ENCODE measurements around the gene ITGBL1. TPM values are rescaled to one million over a fixed set of nuclear protein-coding genes. Genes with fewer than 3 reads are reported as not detected.

Gene ITGBL1
- total and polyA plus RNA-seq, 2 of the 8 experiments (the other 6 are each of a cell fraction or from before 2014, with no cell fraction given), result not detected

GRCh38 chr13:101621099-101621498, 168.6 kb downstream of the ITGBL1 start:
- 92% methylated on average over 2 of the region's 2 CpGs; no CpG with 5 or more reads in 1 of the 2 experiments for WGBS, 2 experiments (ENCODE audit: extremely low coverage in 1 of 2, insufficient coverage in 1 of 2, insufficient read length in 1 of 2, insufficient replicate concordance in 2 of 2, low coverage in 1 of 2, low lambda C conversion rate in 2 of 2, missing lambda C conversion rate in 1 of 2)
- TF ChIP-seq SP4 (IDR thresholded peaks at IDR 0.05; ENCODE audit: low read length) (no peak), SRF (IDR thresholded peaks at IDR 0.05; ENCODE audit: low read depth, low read length) (no peak), EP300 (IDR thresholded peaks at IDR 0.05; ENCODE audit: borderline replicate concordance in 1 of 2, low read depth in 2 of 2, low read length in 2 of 2) (no peak), SAP30 (IDR thresholded peaks at IDR 0.05; ENCODE audit: insufficient read depth, insufficient replicate concordance, low read length) (no peak), EZH2 (IDR thresholded peaks at IDR 0.05; ENCODE audit: low read depth, low read length, severe bottlenecking) (no peak), MAX (IDR thresholded peaks at IDR 0.05) (no peak), GABPA (IDR thresholded peaks at IDR 0.05; ENCODE audit: borderline replicate concordance, insufficient read depth, low read length) (no peak), SUZ12 (IDR thresholded peaks at IDR 0.05; ENCODE audit: low read length) (no peak), FOSL1 (IDR thresholded peaks at IDR 0.05; ENCODE audit: insufficient read depth, low read depth, low read length) (no peak), YY1 (IDR thresholded peaks at IDR 0.05; ENCODE audit: low read depth, low read length) (no peak)
- Histone ChIP-seq H4K20me1 (replicated peaks in 1 of 2; ENCODE audit: control insufficient read depth in 1 of 2, insufficient read depth in 2 of 2, low read length in 2 of 2) (no peaks in the 10 kb centered on the region), H2BK15ac (ENCODE audit: low read length) (no peak overlapping the region), H3K4ac (replicated peaks; ENCODE audit: insufficient read length, low read depth, low read length) (no peak overlapping the region), H2BK120ac (replicated peaks; ENCODE audit: low read depth, low read length) (no peak overlapping the region), H2BK5ac (ENCODE audit: low read depth, low read length) (no peak overlapping the region), H3K27ac (ENCODE audit: low read depth, low read length) (no peak overlapping the region), H3K9me3 (ENCODE audit: insufficient read depth in 2 of 2, low read depth in 1 of 2, low read length in 1 of 2) (no peaks in the 10 kb centered on the region), H2BK20ac (ENCODE audit: low read length) (no peak overlapping the region), H2AK5ac (ENCODE audit: low read depth, low read length) (no peak overlapping the region), H3K4me3 (ENCODE audit: extremely low read depth in 1 of 4, insufficient read depth in 2 of 4, low read depth in 3 of 4, low read length in 4 of 4) (no peak overlapping the region), H3K14ac (ENCODE audit: insufficient read length) (no peak overlapping the region), H3K4me2 (ENCODE audit: insufficient read depth in 1 of 2, low read depth in 2 of 2, low read length in 2 of 2) (no peak overlapping the region), H4K5ac (ENCODE audit: insufficient read length, low read depth, low read length) (no peak overlapping the region), H3K79me2 (ENCODE audit: control insufficient read depth in 1 of 2, insufficient read depth in 2 of 2, low read length in 2 of 2) (no peaks in the 10 kb centered on the region), H2AFZ (ENCODE audit: low read length) (no peak overlapping the region), H3K4me1 (replicated peaks in 1 of 4; ENCODE audit: control insufficient read depth in 3 of 4, insufficient read depth in 4 of 4, low read length in 3 of 4) (no peaks in the 10 kb centered on the region; a peak in 1 of 7 replicates), H3K23me2 (ENCODE audit: low read depth, low read length) (no peaks in the 10 kb centered on the region; the same call in 1 of the 2 replicates), H4K91ac (replicated peaks; ENCODE audit: insufficient read length, low read length) (no peak overlapping the region), H2BK12ac (ENCODE audit: low read depth, low read length) (no peak overlapping the region), H3K56ac (replicated peaks; ENCODE audit: insufficient read length, low read depth, low read length) (no peak overlapping the region), H3K79me1 (ENCODE audit: low read depth, low read length) (no peaks in the 10 kb centered on the region), H3K9ac (replicated peaks in 1 of 4; ENCODE audit: extremely low read depth in 1 of 4, low read depth in 3 of 4, low read length in 3 of 4) (no peak overlapping the region), H3K27me3 (replicated peaks in 1 of 4; ENCODE audit: control insufficient read depth in 3 of 4, extremely low read depth in 1 of 4, insufficient read depth in 3 of 4, low read length in 3 of 4) (no peaks in the 10 kb centered on the region; a peak in 1 of 7 replicates), H4K8ac (ENCODE audit: extremely low read depth, insufficient read depth, low read length) (no peak overlapping the region), H3K23ac (ENCODE audit: insufficient read length) (no peak overlapping the region), H3K36me3 (ENCODE audit: control insufficient read depth in 2 of 4, insufficient read depth in 4 of 4, low read length in 3 of 4) (no peaks in the 10 kb centered on the region), H3K18ac (ENCODE audit: extremely low read depth, low read length) (no peak overlapping the region)
- POLR2A ChIA-PET (ENCODE audit: partially characterized antibody), result no interaction called here
- FAIRE-seq (no peak), DNase-seq (ENCODE audit: low read depth in 1 of 2, low spot score in 2 of 2) (no peak)
- CTCF ChIA-PET (ENCODE audit: partially characterized antibody), result interaction anchor here (0.7 kb wide), 1 partner anchor 161 kb away, joined by 4 read pairs; no protein-coding TSS in a partner anchor
